ENCODE results near the gene TFDP1.

The TFDP1 gene

GRCh38 chr13:113634279-113635047, 49.9 kb downstream of the TFDP1 start:
- DNase-seq (ENCODE audit: low spot score) = no peak

GRCh38 chr13:113635048-113635420, 50.5 kb downstream of the TFDP1 start:
- no peak for DNase-seq (ENCODE audit: low spot score)

- no peak for DNase-seq (ENCODE audit: low spot score)
Observed at GRCh38 chr13:113635709-113636108, 51.2 kb downstream of the TFDP1 start.

GRCh38 chr13:113636266-113636963, 51.9 kb downstream of the TFDP1 start:
- no peak for DNase-seq (ENCODE audit: low spot score)

GRCh38 chr13:113637262-113638160, 53.0 kb downstream of the TFDP1 start:
- DNase-seq (ENCODE audit: low spot score) = no peak

GRCh38 chr13:113638173-113638746, 53.7 kb downstream of the TFDP1 start:
- DNase-seq (ENCODE audit: low spot score) = no peak

- DNase-seq (ENCODE audit: low spot score) = no peak
Observed at GRCh38 chr13:113638806-113639205, 54.3 kb downstream of the TFDP1 start.

GRCh38 chr13:113639616-113640262, 55.2 kb downstream of the TFDP1 start:
- no peak for DNase-seq (ENCODE audit: low spot score)

- DNase-seq (ENCODE audit: low spot score) = no peak
Observed at GRCh38 chr13:113641426-113641825, 56.9 kb downstream of the TFDP1 start.

GRCh38 chr13:113642563-113642962, 58.0 kb downstream of the TFDP1 start:
- no peak for DNase-seq (ENCODE audit: low spot score)

- no peak for DNase-seq (ENCODE audit: low spot score)
Observed at GRCh38 chr13:113643593-113643992, 59.0 kb downstream of the TFDP1 start.

GRCh38 chr13:113644800-113645199, 60.2 kb downstream of the TFDP1 start:
- DNase-seq (ENCODE audit: low spot score) = no peak

- no peak for DNase-seq (ENCODE audit: low spot score)
Observed at GRCh38 chr13:113645329-113645728, 60.8 kb downstream of the TFDP1 start.

GRCh38 chr13:113646376-113646775, 61.8 kb downstream of the TFDP1 start:
- DNase-seq (ENCODE audit: low spot score) = no peak

- DNase-seq (ENCODE audit: low spot score) = no peak
Observed at GRCh38 chr13:113646921-113647340, 62.4 kb downstream of the TFDP1 start.

- no peak for DNase-seq (ENCODE audit: low spot score)
Observed at GRCh38 chr13:113647351-113648215, 63.0 kb downstream of the TFDP1 start.

GRCh38 chr13:113648216-113648610, 63.7 kb downstream of the TFDP1 start:
- DNase-seq (ENCODE audit: low spot score) = no peak

- no peak for DNase-seq (ENCODE audit: low spot score)
Observed at GRCh38 chr13:113649212-113649611, 64.7 kb downstream of the TFDP1 start.

GRCh38 chr13:113650275-113650674, 65.7 kb downstream of the TFDP1 start:
- DNase-seq (ENCODE audit: low spot score) = no peak

GRCh38 chr13:113650731-113651148, 66.2 kb downstream of the TFDP1 start:
- DNase-seq (ENCODE audit: low spot score) = no peak

Measured in hepatic stellate cell (primary cell).